GM18498 (cell line): ENCODE measurements around the gene CTRB2.

Experiments
- ATAC-seq: cut with Tn5 transposase; IDR thresholded peaks from one replicate; pipeline ENCODE4 v1.9.1; 2021; ENCODE audit warnings: mild to moderate bottlenecking, moderate library complexity; ENCODE audit not compliant: unreplicated experiment

CTRB2 gene

DNA sequence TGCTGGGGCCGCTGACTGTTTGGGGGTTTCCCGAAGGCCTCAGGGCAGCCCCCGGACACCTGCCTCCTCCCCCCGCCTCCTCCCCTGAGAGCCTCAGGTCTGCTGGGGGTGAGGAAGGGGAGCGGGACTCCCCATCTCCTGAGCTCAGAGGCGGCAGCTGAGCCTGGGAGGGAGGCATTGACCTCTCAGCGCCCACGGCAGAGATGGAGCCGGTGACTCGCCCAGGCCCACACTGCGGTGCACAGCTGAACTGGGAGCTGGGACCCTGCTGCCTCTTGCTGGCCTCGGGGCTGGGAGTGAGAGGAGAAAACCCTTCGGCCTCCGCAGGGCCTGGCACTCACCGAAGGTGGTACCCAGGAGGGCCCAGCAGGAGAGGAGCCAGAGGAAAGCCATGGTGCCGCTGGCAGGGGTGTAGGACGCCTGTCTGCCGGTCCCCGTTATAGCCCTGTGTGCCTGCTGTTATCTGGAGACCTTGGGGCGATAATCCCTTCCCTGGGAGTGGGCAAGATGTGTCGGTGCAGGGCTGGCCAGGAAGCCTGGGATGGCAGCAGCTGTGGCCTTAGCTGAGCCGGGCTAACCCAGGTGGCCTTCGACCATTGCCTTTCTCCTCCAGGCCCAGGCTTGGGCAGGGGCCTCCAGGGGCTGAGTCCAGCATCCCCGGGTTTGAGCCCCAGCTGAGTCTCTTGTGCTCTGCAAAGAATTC lies at the start of gene CTRB2:
Gene CTRB2, minus strand, starts transcription at position 413 of the 703 bp plus-strand sequence. Its CDS starts 20 bp downstream, at position 393.
- ATAC-seq = no peak

DNA sequence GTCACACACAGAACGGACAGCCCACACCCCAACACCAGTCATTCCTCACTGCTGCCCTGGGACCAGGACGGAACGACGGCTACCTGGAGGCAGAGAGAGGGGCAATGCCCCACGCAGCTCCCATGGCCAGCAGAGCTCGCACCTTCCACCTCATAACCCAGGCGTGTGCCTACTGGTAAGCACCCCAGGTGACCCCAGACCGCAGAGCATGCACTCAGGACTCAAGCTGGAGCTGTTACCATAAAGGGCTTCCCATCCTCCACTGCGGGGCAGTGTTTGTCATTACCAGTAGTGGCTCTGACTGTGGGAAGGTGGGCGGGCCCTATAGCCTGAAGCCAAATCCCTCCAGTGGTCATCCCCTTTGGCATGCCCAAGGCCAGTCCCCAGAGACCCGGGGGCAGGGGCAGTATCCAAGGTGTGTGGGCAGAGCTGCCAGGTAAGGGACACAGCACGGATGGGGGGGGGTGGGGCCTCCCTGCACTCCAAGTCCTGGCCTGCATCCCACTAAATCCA lies 49.2 kb upstream of the CTRB2 start:
- ATAC-seq = no peak

GRCh38 chr16:75254359-75254837 lies 47.4 kb upstream of the CTRB2 start:
- ATAC-seq = no peak

GRCh38 chr16:75252946-75253911 lies 46.3 kb upstream of the CTRB2 start:
- ATAC-seq = no peak

- ATAC-seq = no peak
Observed at GRCh38 chr16:75252049-75252864, 45.3 kb upstream of the CTRB2 start.

GRCh38 chr16:75251280-75252048 lies 44.5 kb upstream of the CTRB2 start, which contains the start of gene BCAR1:
Gene BCAR1 (minus strand): TSS chr16:75251624. CDS start chr16:75251482, 142 bp downstream.
- ATAC-seq = peak; percentile 80

GRCh38 chr16:75250809-75251279 lies 43.9 kb upstream of the CTRB2 start:
- peak; percentile 43 for ATAC-seq

DNA sequence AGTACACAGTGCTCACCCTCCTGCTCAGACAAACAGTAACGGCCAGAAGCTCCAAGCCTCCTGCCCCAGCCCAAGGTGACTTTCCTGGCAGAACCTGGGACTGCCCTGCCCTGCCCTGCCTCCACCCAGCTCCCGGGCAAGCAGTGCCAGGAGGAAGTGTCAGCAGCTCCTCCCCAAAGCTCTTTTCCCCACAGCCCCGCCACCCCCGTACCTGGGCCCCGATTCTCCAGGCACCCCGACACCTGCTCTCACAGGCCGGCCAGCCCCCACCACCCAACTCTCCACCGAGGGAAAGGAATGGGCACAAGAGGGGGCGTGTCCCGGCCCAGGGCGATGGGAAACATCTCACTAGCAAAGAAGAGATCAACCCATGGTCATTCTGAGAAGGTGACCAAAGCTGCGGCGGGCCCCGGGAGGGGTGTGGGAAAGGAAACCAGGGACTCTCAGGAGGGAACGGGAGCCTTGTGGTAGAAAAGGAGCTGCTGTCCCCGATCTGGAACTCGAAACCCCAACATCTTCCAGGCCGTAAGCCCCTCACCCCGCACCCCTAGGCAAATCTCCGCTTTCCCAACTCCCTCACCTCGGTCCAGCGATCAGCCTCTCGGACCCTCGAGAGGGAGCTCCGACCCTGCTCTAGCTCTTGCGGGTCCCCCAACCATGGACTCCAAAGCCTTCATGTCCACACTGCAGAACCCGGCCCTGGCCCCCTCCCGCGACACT lies 43.3 kb upstream of the CTRB2 start:
- ATAC-seq = no peak

DNA sequence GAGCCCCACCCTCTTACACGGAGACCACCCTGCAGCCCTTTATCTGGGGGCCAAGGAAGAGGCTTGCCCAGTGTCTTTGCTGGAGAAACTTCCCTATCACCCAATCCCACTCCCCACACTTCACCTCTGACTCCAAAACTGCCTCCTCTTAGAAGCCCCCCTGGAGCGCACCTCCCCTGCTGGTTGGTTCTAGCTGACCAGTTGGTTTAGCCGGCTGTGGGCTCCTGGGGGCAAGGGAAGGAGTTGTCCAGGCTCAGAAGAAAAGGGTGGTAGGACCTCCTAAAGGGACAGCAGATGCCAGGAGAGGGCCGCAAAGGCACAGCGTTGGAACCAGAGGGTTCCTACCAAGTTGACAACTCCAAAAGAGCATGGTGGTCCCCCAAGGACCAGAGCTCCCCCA lies 42.5 kb upstream of the CTRB2 start:
- no peak for ATAC-seq

DNA sequence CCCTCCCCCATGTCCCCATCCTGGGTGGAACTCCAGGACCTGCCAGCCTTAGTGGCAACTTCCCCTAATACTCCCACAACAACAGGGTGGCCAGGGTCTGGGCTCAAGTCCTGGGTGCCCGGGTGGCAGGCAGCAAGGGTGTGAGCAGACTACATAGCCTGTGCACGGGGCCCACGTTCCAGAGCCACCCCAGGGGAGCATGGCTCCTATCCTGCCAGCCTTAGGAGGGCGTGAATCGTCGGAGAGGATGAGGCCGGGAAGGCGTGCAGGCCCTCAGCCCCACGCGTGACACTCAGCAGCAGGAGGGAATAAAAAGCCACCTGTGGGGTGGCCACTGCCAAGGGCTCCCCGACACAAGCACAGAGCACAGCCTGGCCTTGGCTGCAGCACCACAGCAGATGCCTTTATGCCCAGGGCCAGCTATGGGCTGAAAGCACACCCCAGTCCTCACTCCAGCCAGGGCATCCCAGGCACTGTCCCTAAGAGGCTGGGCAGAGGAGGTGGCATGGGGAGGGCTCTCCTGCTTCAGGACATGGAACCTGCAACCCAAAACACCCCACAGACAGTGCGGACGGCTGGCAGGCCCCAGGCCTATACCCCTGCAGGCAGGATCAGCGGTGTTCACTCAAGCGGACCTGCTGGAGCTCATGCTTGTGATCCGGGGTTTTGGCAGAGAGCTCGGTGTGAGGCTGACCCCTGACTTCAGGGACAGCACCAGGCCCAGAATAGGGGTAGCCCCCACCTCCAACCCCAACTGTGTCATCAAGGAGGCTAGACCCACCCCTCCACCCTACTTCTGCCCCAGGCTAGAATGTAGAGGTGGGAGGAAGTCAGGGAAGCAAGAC lies 41.8 kb upstream of the CTRB2 start:
- no peak for ATAC-seq

GRCh38 chr16:75248142-75248535 lies 41.2 kb upstream of the CTRB2 start:
- no peak for ATAC-seq

DNA sequence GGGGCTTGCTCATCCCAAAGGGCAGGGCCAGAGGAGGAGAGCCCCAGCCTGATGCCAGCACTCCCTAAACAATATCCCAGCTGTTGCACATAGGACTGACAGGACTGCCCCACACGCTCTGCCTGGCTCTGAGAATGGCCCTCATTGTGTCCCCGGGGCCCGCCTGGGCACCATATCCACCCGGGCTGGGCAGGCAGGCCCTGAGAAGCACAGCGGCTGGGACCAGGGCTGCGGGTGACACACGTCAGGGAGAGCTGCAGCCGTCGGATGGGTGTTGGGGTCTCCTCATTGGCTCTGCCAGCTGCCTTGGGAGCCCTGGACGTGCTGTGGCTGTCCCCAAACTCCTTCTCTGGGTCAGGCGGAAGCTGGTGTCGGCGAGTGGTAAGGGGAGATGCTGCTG lies 40.3 kb upstream of the CTRB2 start:
- ATAC-seq = no peak

GRCh38 chr16:75246504-75247205 lies 39.7 kb upstream of the CTRB2 start:
- ATAC-seq = no peak

DNA sequence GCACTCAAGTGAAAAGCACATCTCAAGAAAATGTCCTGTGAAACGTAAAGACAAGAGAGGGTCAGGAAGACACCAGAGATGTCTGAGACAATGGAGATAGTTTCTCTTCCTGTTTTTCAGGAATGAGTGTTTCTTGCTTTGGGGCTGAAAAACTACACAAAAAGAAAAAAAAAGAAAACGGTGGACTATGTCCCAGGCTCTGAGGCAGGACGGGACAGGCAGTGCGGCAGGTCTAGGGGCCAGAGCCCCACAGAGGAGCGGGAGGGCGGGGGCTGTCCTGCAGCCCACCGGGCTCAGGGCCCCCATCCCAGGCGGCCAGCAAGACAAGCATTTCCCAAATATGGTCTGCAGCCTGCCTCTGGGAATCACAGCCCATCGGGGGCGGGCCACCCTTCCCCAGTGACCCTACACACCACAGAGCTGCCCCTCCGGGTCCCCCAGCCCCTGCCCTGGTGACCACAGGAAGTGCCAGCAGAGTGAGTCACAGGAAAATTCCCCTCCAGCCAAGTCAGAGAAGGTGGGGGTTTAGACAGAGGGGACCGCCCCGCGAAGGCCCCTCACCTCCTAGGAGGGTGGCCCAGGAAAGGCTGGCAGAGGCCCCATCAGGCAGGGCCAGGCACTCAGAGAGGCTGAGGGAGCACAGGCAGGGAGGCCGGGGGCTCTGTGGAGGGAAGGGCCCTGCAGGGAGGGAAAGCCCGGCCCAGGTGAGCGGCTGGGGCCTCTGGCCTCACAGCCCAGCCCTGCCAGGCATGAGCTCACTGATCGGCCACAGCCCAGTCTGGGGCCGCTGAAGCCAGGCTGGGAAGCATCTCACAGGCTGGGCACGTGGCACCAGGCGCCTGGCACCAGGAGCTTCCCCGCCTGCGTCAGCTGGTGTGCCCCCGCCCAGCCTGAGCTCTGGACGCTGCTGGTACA lies 38.1 kb upstream of the CTRB2 start:
- no peak for ATAC-seq

DNA sequence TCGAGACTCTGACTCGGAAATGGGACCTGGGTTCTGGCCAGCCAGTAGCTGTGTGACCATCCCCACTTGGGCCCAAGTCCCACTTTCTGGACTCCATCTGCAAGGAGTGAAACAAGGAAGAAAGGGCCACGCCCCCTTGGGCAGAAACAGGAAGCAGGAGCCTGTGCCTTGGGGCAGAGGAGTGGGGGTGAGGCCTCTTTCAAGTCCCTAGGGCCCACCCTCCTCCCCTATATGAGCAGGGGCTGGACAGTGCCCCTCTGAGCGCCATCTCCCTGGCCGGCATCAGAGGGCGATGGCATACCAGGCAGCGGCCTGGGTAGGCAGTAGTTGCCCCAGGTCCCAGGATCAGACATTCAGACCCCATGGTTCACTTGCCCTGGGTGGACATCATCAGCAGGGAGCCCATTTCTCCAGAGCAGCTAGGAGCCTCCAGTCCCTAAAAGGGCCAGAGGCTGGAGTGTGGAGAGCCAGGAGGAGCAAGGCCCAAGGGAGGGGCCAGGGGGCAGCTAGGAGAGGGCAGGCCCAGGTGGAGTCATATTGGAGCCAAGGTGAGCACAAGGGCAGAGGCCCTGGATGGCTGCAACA lies 37.4 kb upstream of the CTRB2 start:
- no peak for ATAC-seq

GRCh38 chr16:75243667-75244224 lies 36.8 kb upstream of the CTRB2 start:
- no peak for ATAC-seq
